HepG2 (cell line): Measurements from ENCODE around the gene PDILT. TPM values are rescaled to one million over a fixed set of nuclear protein-coding genes. Genes with fewer than 3 reads are reported as not detected.

Source experiments
- ATAC-seq: fragments of 200-7000 bp; cut with Tn5 transposase; 3 replicates; pipeline ENCODE4 v1.9.1; 2020; ENCODE audit warnings: mild to moderate bottlenecking, moderate library complexity
- BruUV-seq: library from RNA; stranded (reverse); fragments of 400-500 nt; replicated peaks from 2 replicates; lab custom pipeline; 2021; lab: Mats Ljungman, UMichigan
- CTCF ChIA-PET: fragments of 300-600 bp; formaldehyde crosslinking; extraction: SDS; loops from one replicate; lab custom pipeline; 2021; ENCODE audit warnings: low total read pairs, inconsistent platforms, low intra/inter-chr PET ratio; lab: Yijun Ruan, JAX
- POLR2A ChIA-PET: fragments of 350-600 bp; sonication (Branson Sonifier 250); formaldehyde crosslinking; loops from one replicate; lab custom pipeline; 2020; ENCODE audit warnings: antibody characterized with exemption, inconsistent platforms; lab: Yijun Ruan, JAX
- DNase-seq: peaks from one replicate; pipeline ENCODE4 v3.0.0-alpha.2; 2015; ENCODE audit warnings: low spot score
- FAIRE-seq: peaks from 3 replicates; lab custom pipeline; 2011; peaks lifted over from hg19 to GRCh38; lab: Jason Lieb, UNC
- H2AFZ ChIP-seq: one replicate; pipeline ENCODE4 v1.6.1; 2011; ENCODE audit warnings: low read length, inconsistent platforms
- H3K27ac ChIP-seq: fragments of 300-600 bp; 3 replicates; pipeline ENCODE4 v1.8.0; 2011; ENCODE audit warnings: mixed run types, mild to moderate bottlenecking, mixed read lengths, low read length, inconsistent platforms; ENCODE audit not compliant: insufficient read depth; ENCODE audit errors: extremely low read length
- H3K27me3 ChIP-seq, 2 experiments: fragments of 200-600 bp in 1 of 2; 2 replicates in 1 of 2; 3 replicates in 1 of 2; pipeline versions ENCODE4 v1.6.0 to v1.8.0; 2011; ENCODE audit warnings: low read length in 2 of 2, mild to moderate bottlenecking in 2 of 2, moderate library complexity in 2 of 2, inconsistent platforms in 1 of 2; ENCODE audit not compliant: insufficient read depth in 2 of 2, control insufficient read depth in 1 of 2
- H3K36me3 ChIP-seq, 2 experiments: fragments of 200-600 bp in 1 of 2; replicated peaks in 1 of 2; 2 replicates in 1 of 2; 3 replicates in 1 of 2; pipeline versions ENCODE4 v1.5.1 to v1.8.0; 2011; ENCODE audit warnings: low read length in 2 of 2, inconsistent platforms in 1 of 2; ENCODE audit not compliant: insufficient read depth in 2 of 2, control insufficient read depth in 1 of 2
- H3K4me1 ChIP-seq: 2 replicates; pipeline ENCODE4 v1.5.1; 2012; ENCODE audit warnings: low read length, inconsistent platforms; ENCODE audit not compliant: insufficient read depth
- H3K4me2 ChIP-seq: 2 replicates; pipeline ENCODE4 v1.6.0; 2011; ENCODE audit warnings: low read depth, low read length, inconsistent platforms
- H3K4me3 ChIP-seq, 3 experiments: fragments of 200-600 bp in 1 of 3; sonication (generic), shearing (Covaris generic) in 1 of 3; replicated peaks in 1 of 3; 2 replicates each; pipeline ENCODE4 v1.5.1; 2011 to 2016; ENCODE audit warnings: low read length in 3 of 3, inconsistent platforms in 2 of 3, low read depth in 2 of 3, mild to moderate bottlenecking in 2 of 3, control low read depth in 1 of 3, mixed read lengths in 1 of 3; ENCODE audit not compliant: insufficient read depth in 1 of 3
- H3K79me2 ChIP-seq: one replicate; pipeline ENCODE4 v1.6.1; 2011; ENCODE audit warnings: low read length, inconsistent platforms; ENCODE audit not compliant: insufficient read depth
- H3K9ac ChIP-seq: 2 replicates; pipeline ENCODE4 v1.6.0; 2011; ENCODE audit warnings: mild to moderate bottlenecking, low read depth, low read length, inconsistent platforms; ENCODE audit not compliant: insufficient read depth
- H3K9me3 ChIP-seq: 2 replicates; pipeline ENCODE4 v1.5.1; 2012; ENCODE audit warnings: mild to moderate bottlenecking, low read length
- H4K20me1 ChIP-seq: 2 replicates; pipeline ENCODE4 v1.6.0; 2011; ENCODE audit warnings: inconsistent platforms, mild to moderate bottlenecking, low read length, moderate library complexity; ENCODE audit not compliant: insufficient read depth
- JDP2 ChIP-seq: sonication (generic); formaldehyde crosslinking; IDR thresholded peaks from 2 replicates; pipeline ENCODE4 v1.8.1; 2022; ENCODE audit warnings: missing genetic modification reagents, borderline replicate concordance
- MTA1 ChIP-seq: sonication (generic); formaldehyde crosslinking; IDR thresholded peaks from 2 replicates; pipeline ENCODE4 v1.4.0; 2020; ENCODE audit warnings: missing genetic modification reagents, mild to moderate bottlenecking, borderline replicate concordance
- PBX2 ChIP-seq: IDR thresholded peaks from 2 replicates; pipeline ENCODE4 v1.6.1; 2016; ENCODE audit warnings: control low read depth
- PHF8 ChIP-seq: sonication (generic); formaldehyde crosslinking; IDR thresholded peaks from 2 replicates; pipeline ENCODE4 v1.5.0; 2020; ENCODE audit warnings: missing genetic modification reagents
- POLR2AphosphoS2 ChIP-seq: IDR thresholded peaks from 2 replicates; pipeline ENCODE4 v1.6.1; 2011; ENCODE audit warnings: low read depth, low read length, improper control_type of control experiment
- STAT5B ChIP-seq: sonication (generic); formaldehyde crosslinking; IDR thresholded peaks from 2 replicates; pipeline ENCODE4 v1.4.0; 2020; ENCODE audit warnings: missing genetic modification reagents
- TEF ChIP-seq: sonication (generic); formaldehyde crosslinking; IDR thresholded peaks from 2 replicates; pipeline ENCODE4 v1.5.0; 2020; ENCODE audit warnings: missing genetic modification reagents
- TOPORS ChIP-seq: sonication (generic); formaldehyde crosslinking; IDR thresholded peaks from 2 replicates; pipeline ENCODE4 v1.8.0; 2023; ENCODE audit warnings: mild to moderate bottlenecking, missing genetic modification reagents
- ZBTB42 ChIP-seq: sonication (generic); formaldehyde crosslinking; IDR thresholded peaks from 2 replicates; pipeline ENCODE4 v1.5.0; 2020; ENCODE audit warnings: mild to moderate bottlenecking, missing genetic modification reagents
- ZC3H13 ChIP-seq: sonication (generic); formaldehyde crosslinking; IDR thresholded peaks from 2 replicates; pipeline ENCODE4 v1.8.1; 2023; ENCODE audit warnings: mild to moderate bottlenecking, missing genetic modification reagents, moderate library complexity
- ZNF224 ChIP-seq: sonication (generic); formaldehyde crosslinking; IDR thresholded peaks from 2 replicates; pipeline ENCODE4 v1.5.0; 2020; ENCODE audit warnings: mild to moderate bottlenecking, missing genetic modification reagents
- ZNF253 ChIP-seq: sonication (generic); formaldehyde crosslinking; IDR thresholded peaks from 2 replicates; pipeline ENCODE4 v1.8.0; 2022; ENCODE audit warnings: mild to moderate bottlenecking, missing genetic modification reagents, borderline replicate concordance
- ZNF761 ChIP-seq: sonication (generic); formaldehyde crosslinking; conservative IDR thresholded peaks from 2 replicates; pipeline ENCODE4 v1.4.0; 2020; ENCODE audit warnings: mild to moderate bottlenecking, missing genetic modification reagents
- ZNF839 ChIP-seq: sonication (generic); formaldehyde crosslinking; IDR thresholded peaks from 2 replicates; pipeline ENCODE4 v1.4.0; 2020; ENCODE audit warnings: missing genetic modification reagents, mild to moderate bottlenecking, borderline replicate concordance
- WGBS: methylation state at CpG from one replicate; pipeline ENCODE4 v1.1.6; 2017; ENCODE audit warnings: low lambda C conversion rate; 5-methylcytosine and 5-hydroxymethylcytosine counted together
- in situ Hi-C: cut with HindIII; loops from 2 replicates; pipeline ENCODE4 v1.10.0; 2017; ENCODE audit warnings: low pct_unique_long_range_greater_than_20kb; ENCODE audit not compliant: extremely low pct_ligation_motif_present
- intact Hi-C: fragments of 100-400 bp; cut with micrococcal nuclease; formaldehyde crosslinking; loops from one replicate; pipeline ENCODE4 v1.10.0; 2022; ENCODE audit not compliant: unreplicated experiment
- polyA plus RNA-seq, 8 experiments: library from polyadenylated mRNA; depleted of rRNA in 3 of 8; stranded (reverse) in 7 of 8; unstranded in 1 of 8; fragments of >200 nt; fragmentation: Illumina TruSeq in 4 of 8; extraction: Trizol in 4 of 8; gene quantifications; 2 replicates each; pipeline versions ENCODE4 v1.2.1 to v1.2.3, GENCODE V29; 2011 to 2016; ENCODE audit warnings: low read depth in 4 of 8, missing spikeins in 1 of 8, mixed read lengths in 1 of 8; ENCODE audit not compliant: insufficient read depth in 1 of 8
- total RNA-seq, 5 experiments: library from RNA; depleted of rRNA; stranded (reverse); fragments of >200 nt; fragmentation: Illumina TruSeq; extraction: Trizol; gene quantifications; 2 replicates each; pipeline ENCODE4 v1.2.3, GENCODE V29; 2016; ENCODE audit warnings: low read depth in 1 of 5
- TF ChIP-seq, protein P1 (sequence below): sonication (generic); formaldehyde crosslinking; IDR thresholded peaks from 2 replicates; pipeline ENCODE4 v1.5.0; 2020; ENCODE audit warnings: mild to moderate bottlenecking, missing genetic modification reagents, borderline replicate concordance

Gene PDILT
- total and polyA plus RNA-seq, 2 of the 13 experiments (the other 11 are each of a cell fraction or from before 2014, with no cell fraction given): not detected

DNA sequence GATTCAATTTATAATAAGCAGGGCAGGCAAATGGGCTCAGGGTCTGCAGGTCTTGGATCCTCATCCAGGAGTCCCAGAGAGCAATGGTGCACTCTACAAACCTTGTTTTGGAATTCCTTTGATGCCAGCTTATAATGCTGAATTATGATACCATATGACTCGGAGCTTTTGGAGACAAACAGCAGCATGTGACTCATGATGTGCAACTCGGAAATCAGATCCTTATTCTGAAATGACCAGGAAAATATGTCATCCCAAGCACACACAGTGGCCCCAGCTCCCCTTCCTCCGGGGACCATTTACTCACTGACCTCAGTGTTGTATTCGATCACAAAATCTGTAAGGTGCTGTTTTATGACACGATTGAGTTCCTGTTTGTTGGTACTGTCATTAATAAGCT, 31.8 kb downstream of the PDILT start:
- POLR2A ChIA-PET: no interaction called here
- intact Hi-C loops: no loop called here
- Histone ChIP-seq H4K20me1 (no peaks in the 10 kb centered on the region), H3K4me3 (no peak overlapping the region), H3K9me3 (no peaks in the 10 kb centered on the region), H3K36me3 (no peaks in the 10 kb centered on the region), H3K4me2 (no peak overlapping the region), H3K27ac (no peak overlapping the region), H3K9ac (no peak overlapping the region), H2AFZ (no peak overlapping the region), H3K27me3 (peaks cover 1 to 25% of the 10 kb centered on the region in 2 experiments; a peak in 4 of 5 replicates)
- FAIRE-seq (no peak), DNase-seq (no peak)
- CTCF ChIA-PET: no interaction called here
- no TSS peak for BruUV-seq
- WGBS: 4% methylated on average over 5 of the region's 5 CpGs
- no peak for TF ChIP-seq TEF (CRISPR knock-in tag)
- no peak for TF ChIP-seq PBX2 (CRISPR knock-in tag)
- TF ChIP-seq ZNF224: no peak
- no peak for TF ChIP-seq POLR2AphosphoS2
- no peak for TF ChIP-seq ZNF839 (CRISPR knock-in tag)
- TF ChIP-seq ZC3H13 (CRISPR knock-in tag): no peak
- TF ChIP-seq ZBTB42 (CRISPR knock-in tag): no peak
- no peak for TF ChIP-seq STAT5B (CRISPR knock-in tag)
- TF ChIP-seq ZNF761: no peak
- no peak for TF ChIP-seq JDP2
- TF ChIP-seq MTA1: no peak
- TF ChIP-seq, protein P1, sequence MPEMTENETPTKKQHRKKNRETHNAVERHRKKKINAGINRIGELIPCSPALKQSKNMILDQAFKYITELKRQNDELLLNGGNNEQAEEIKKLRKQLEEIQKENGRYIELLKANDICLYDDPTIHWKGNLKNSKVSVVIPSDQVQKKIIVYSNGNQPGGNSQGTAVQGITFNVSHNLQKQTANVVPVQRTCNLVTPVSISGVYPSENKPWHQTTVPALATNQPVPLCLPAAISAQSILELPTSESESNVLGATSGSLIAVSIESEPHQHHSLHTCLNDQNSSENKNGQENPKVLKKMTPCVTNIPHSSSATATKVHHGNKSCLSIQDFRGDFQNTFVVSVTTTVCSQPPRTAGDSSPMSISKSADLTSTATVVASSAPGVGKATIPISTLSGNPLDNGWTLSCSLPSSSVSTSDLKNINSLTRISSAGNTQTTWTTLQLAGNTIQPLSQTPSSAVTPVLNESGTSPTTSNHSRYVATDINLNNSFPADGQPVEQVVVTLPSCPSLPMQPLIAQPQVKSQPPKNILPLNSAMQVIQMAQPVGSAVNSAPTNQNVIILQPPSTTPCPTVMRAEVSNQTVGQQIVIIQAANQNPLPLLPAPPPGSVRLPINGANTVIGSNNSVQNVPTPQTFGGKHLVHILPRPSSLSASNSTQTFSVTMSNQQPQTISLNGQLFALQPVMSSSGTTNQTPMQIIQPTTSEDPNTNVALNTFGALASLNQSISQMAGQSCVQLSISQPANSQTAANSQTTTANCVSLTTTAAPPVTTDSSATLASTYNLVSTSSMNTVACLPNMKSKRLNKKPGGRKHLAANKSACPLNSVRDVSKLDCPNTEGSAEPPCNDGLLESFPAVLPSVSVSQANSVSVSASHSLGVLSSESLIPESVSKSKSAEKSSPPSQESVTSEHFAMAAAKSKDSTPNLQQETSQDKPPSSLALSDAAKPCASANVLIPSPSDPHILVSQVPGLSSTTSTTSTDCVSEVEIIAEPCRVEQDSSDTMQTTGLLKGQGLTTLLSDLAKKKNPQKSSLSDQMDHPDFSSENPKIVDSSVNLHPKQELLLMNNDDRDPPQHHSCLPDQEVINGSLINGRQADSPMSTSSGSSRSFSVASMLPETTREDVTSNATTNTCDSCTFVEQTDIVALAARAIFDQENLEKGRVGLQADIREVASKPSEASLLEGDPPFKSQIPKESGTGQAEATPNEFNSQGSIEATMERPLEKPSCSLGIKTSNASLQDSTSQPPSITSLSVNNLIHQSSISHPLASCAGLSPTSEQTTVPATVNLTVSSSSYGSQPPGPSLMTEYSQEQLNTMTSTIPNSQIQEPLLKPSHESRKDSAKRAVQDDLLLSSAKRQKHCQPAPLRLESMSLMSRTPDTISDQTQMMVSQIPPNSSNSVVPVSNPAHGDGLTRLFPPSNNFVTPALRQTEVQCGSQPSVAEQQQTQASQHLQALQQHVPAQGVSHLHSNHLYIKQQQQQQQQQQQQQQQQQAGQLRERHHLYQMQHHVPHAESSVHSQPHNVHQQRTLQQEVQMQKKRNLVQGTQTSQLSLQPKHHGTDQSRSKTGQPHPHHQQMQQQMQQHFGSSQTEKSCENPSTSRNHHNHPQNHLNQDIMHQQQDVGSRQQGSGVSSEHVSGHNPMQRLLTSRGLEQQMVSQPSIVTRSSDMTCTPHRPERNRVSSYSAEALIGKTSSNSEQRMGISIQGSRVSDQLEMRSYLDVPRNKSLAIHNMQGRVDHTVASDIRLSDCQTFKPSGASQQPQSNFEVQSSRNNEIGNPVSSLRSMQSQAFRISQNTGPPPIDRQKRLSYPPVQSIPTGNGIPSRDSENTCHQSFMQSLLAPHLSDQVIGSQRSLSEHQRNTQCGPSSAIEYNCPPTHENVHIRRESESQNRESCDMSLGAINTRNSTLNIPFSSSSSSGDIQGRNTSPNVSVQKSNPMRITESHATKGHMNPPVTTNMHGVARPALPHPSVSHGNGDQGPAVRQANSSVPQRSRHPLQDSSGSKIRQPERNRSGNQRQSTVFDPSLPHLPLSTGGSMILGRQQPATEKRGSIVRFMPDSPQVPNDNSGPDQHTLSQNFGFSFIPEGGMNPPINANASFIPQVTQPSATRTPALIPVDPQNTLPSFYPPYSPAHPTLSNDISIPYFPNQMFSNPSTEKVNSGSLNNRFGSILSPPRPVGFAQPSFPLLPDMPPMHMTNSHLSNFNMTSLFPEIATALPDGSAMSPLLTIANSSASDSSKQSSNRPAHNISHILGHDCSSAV (CRISPR knock-in tag): no peak
- TF ChIP-seq TOPORS: no peak
- TF ChIP-seq ZNF253: no peak
- TF ChIP-seq PHF8 (CRISPR knock-in tag): no peak
- TF ChIP-seq, all 625 proteins: peak for 0
- in situ Hi-C loops: no loop called here
- ATAC-seq: no peak
- Histone ChIP-seq H3K79me2 (no peaks in the 10 kb centered on the region), H3K4me1 (0 out of 2 replicates have a peak, but pooled peaks cover 6% of the 10 kb centered on the region)
